Measurements from ENCODE around the gene SLC6A4. TPM values are rescaled to one million over a fixed set of nuclear protein-coding genes. Genes with fewer than 3 reads are reported as not detected.
"Not testable (repeated sequence)": the region's sequence is repeated elsewhere in the genome, so short reads cannot be mapped to it uniquely, and the experiment has no call there.

Gene SLC6A4
- total RNA-seq, 1 donor from 2014 or later: 2.6 TPM

- DNase-seq: no peak
Observed at GRCh38 chr17:30238387-30239088, 3.0 kb upstream of the SLC6A4 start.

- no peak for DNase-seq
Observed at GRCh38 chr17:30238003-30238344, 2.5 kb upstream of the SLC6A4 start.

GRCh38 chr17:30237296-30238002 is 2.0 kb upstream of the SLC6A4 start:
- no peak for DNase-seq

GRCh38 chr17:30236766-30237165 is 1.3 kb upstream of the SLC6A4 start:
- DNase-seq: peak; percentile 74

GRCh38 chr17:30236297-30236624 is 764 bp upstream of the SLC6A4 start:
- no peak for DNase-seq

- DNase-seq: peak; percentile 10
Observed at GRCh38 chr17:30234964-30235363, 533 bp downstream of the SLC6A4 start.

GRCh38 chr17:30234296-30234695 is 1.2 kb downstream of the SLC6A4 start:
- DNase-seq: no peak

GRCh38 chr17:30232824-30233427 is 2.6 kb downstream of the SLC6A4 start:
- DNase-seq: no peak

GRCh38 chr17:30232015-30232823 is 3.3 kb downstream of the SLC6A4 start:
- no peak for DNase-seq

GRCh38 chr17:30230596-30231125 is 4.8 kb downstream of the SLC6A4 start:
- no peak for DNase-seq

GRCh38 chr17:30230009-30230408 is 5.5 kb downstream of the SLC6A4 start:
- not testable (repeated sequence) for DNase-seq

GRCh38 chr17:30229012-30229411 is 6.5 kb downstream of the SLC6A4 start:
- no peak for DNase-seq

- DNase-seq: no peak
Observed at GRCh38 chr17:30228011-30228410, 7.5 kb downstream of the SLC6A4 start.

- no peak for DNase-seq
Observed at GRCh38 chr17:30226878-30227277, 8.6 kb downstream of the SLC6A4 start.

- no peak for DNase-seq
Observed at GRCh38 chr17:30225919-30226553, 9.5 kb downstream of the SLC6A4 start.

- DNase-seq: no peak
Observed at GRCh38 chr17:30225112-30225511, 10.4 kb downstream of the SLC6A4 start.

GRCh38 chr17:30224419-30224960 is 11.0 kb downstream of the SLC6A4 start:
- no peak for DNase-seq

- DNase-seq: no peak
Observed at GRCh38 chr17:30222721-30223175, 12.7 kb downstream of the SLC6A4 start.

GRCh38 chr17:30222251-30222650 is 13.2 kb downstream of the SLC6A4 start:
- no peak for DNase-seq

- no peak for DNase-seq
Observed at GRCh38 chr17:30221346-30221745, 14.2 kb downstream of the SLC6A4 start.

- DNase-seq: no peak
Observed at GRCh38 chr17:30220414-30220813, 15.1 kb downstream of the SLC6A4 start.

GRCh38 chr17:30219833-30220232 is 15.7 kb downstream of the SLC6A4 start:
- no peak for DNase-seq
